OCI-LY7 (cell line): ENCODE measurements around the gene RADIL. TPM values are rescaled to one million over a fixed set of nuclear protein-coding genes. Genes with fewer than 3 reads are reported as not detected.

Experiments used
- BruUV-seq: library from RNA; stranded (reverse); fragments of 400-500 nt; replicated peaks from 2 replicates; lab custom pipeline; 2021; lab: Mats Ljungman, UMichigan
- CTCF ChIA-PET: fragments of 300-600 bp; sonication (Branson Sonifier 250); formaldehyde crosslinking; loops from one replicate; lab custom pipeline; 2022; ENCODE audit warnings: antibody characterized with exemption; ENCODE audit not compliant: unreplicated experiment; lab: Charles Lee
- POLR2A ChIA-PET: fragments of 300-600 bp; sonication (Branson Sonifier 250); formaldehyde crosslinking; loops from one replicate; lab custom pipeline; 2022; ENCODE audit warnings: antibody characterized with exemption; lab: Charles Lee
- DNase-seq: peaks from one replicate; pipeline ENCODE4 v3.0.0-alpha.2; 2015; ENCODE audit warnings: low spot score
- H2AFZ ChIP-seq: fragments of 200-600 bp; sonication (generic), shearing (Covaris generic); 2 replicates; pipeline ENCODE4 v1.6.1; 2014; ENCODE audit warnings: mild to moderate bottlenecking, antibody characterized with exemption, low read length, moderate library complexity
- H3K27ac ChIP-seq: fragments of 200-600 bp; sonication (generic); 2 replicates; pipeline ENCODE4 v1.5.1; 2014; ENCODE audit warnings: mixed run types, low read depth, mild to moderate bottlenecking, moderate library complexity, low read length, inconsistent platforms; ENCODE audit not compliant: poor library complexity, severe bottlenecking
- H3K36me3 ChIP-seq: fragments of 200-600 bp; sonication (generic); 2 replicates; pipeline ENCODE4 v1.6.1; 2014; ENCODE audit warnings: mild to moderate bottlenecking, antibody characterized with exemption, low read length, moderate library complexity, mixed read lengths; ENCODE audit not compliant: insufficient read depth
- H3K4me1 ChIP-seq: fragments of 200-600 bp; sonication (generic); 2 replicates; pipeline ENCODE4 v1.5.1; 2014; ENCODE audit warnings: mild to moderate bottlenecking, low read length; ENCODE audit not compliant: insufficient read depth, poor library complexity, severe bottlenecking
- H3K4me2 ChIP-seq: fragments of 200-600 bp; sonication (generic); 2 replicates; pipeline ENCODE4 v1.6.1; 2014; ENCODE audit warnings: mild to moderate bottlenecking, low read length
- H3K4me3 ChIP-seq: fragments of 200-600 bp; sonication (generic); 2 replicates; pipeline ENCODE4 v1.5.1; 2014; ENCODE audit warnings: mild to moderate bottlenecking, low read depth, low read length; ENCODE audit not compliant: poor library complexity, severe bottlenecking
- H3K79me2 ChIP-seq: fragments of 200-600 bp; sonication (generic); 2 replicates; pipeline ENCODE4 v1.6.1; 2016; ENCODE audit warnings: low read depth, mild to moderate bottlenecking, low read length, moderate library complexity, mixed read lengths; ENCODE audit not compliant: insufficient read depth
- H3K9me2 ChIP-seq: fragments of 200-600 bp; sonication (generic); 2 replicates; pipeline ENCODE4 v1.6.1; 2016; ENCODE audit warnings: mild to moderate bottlenecking, low read length, mixed read lengths; ENCODE audit not compliant: insufficient read depth
- H3K9me3 ChIP-seq: fragments of 200-600 bp; sonication (generic); 2 replicates; pipeline ENCODE4 v1.6.1; 2014; ENCODE audit warnings: mild to moderate bottlenecking, mixed run types, low read length, mixed read lengths
- H4K20me1 ChIP-seq: fragments of 200-600 bp; sonication (generic); 2 replicates; pipeline ENCODE4 v1.6.1; 2014; ENCODE audit warnings: mild to moderate bottlenecking, antibody characterized with exemption, low read length, moderate library complexity, mixed read lengths; ENCODE audit not compliant: insufficient read depth
- CTCF ChIP-seq: fragments of 200-600 bp; sonication (generic); conservative IDR thresholded peaks from 2 replicates; pipeline ENCODE4 v1.5.1; 2014; ENCODE audit warnings: mild to moderate bottlenecking, antibody characterized with exemption, low read length, moderate library complexity, mixed read lengths
- EZH2phosphoT487 ChIP-seq: fragments of 200-600 bp; sonication (generic); IDR thresholded peaks from 2 replicates; pipeline ENCODE4 v1.6.1; 2018; ENCODE audit warnings: low read depth, borderline replicate concordance, mild to moderate bottlenecking, mixed run types, antibody characterized with exemption, low read length, moderate library complexity, mixed read lengths
- intact Hi-C: fragments of 100-400 bp; cut with micrococcal nuclease; formaldehyde crosslinking; loops from one replicate; pipeline ENCODE4 v1.10.0; 2022; ENCODE audit not compliant: unreplicated experiment
- total RNA-seq, 2 experiments: library from RNA; depleted of rRNA in 1 of 2; stranded (reverse); fragments of >200 nt in 1 of 2; shearing (Covaris generic) in 1 of 2; gene quantifications; 2 replicates each; pipeline ENCODE4 v1.2.3, GENCODE V29; 2014 to 2022

The RADIL gene
- total RNA-seq, 2 experiments from 2014 or later, result 0.34 TPM; not detected in 1

GRCh38 chr7:4845740-4846142, 37.8 kb downstream of the RADIL start:
- DNase-seq, result no peak
- H4K20me1 ChIP-seq, result no peaks in the 10 kb centered on the region
- ChIA-PET POLR2A (interaction anchor here (0.6 to 0.7 kb wide), 2 partner anchors 128 to 229 kb away, joined by 4 read pairs; no protein-coding TSS in a partner anchor), CTCF (no interaction called here)
- no peak overlapping the region for H3K4me3 ChIP-seq
- H3K27ac ChIP-seq, result no peak overlapping the region
- H2AFZ ChIP-seq, result no peak overlapping the region
- H3K4me2 ChIP-seq, result no peak overlapping the region
- no peaks in the 10 kb centered on the region for H3K9me2 ChIP-seq
- no peaks in the 10 kb centered on the region for H3K79me2 ChIP-seq
- H3K9me3 ChIP-seq, result no peaks in the 10 kb centered on the region
- TF ChIP-seq EZH2phosphoT487 (no peak), CTCF (no peak)
- intact Hi-C loops, result no loop called here
- H3K4me1 ChIP-seq, result no peaks in the 10 kb centered on the region
- no peaks in the 10 kb centered on the region for H3K36me3 ChIP-seq
- BruUV-seq, result no TSS peak

DNA sequence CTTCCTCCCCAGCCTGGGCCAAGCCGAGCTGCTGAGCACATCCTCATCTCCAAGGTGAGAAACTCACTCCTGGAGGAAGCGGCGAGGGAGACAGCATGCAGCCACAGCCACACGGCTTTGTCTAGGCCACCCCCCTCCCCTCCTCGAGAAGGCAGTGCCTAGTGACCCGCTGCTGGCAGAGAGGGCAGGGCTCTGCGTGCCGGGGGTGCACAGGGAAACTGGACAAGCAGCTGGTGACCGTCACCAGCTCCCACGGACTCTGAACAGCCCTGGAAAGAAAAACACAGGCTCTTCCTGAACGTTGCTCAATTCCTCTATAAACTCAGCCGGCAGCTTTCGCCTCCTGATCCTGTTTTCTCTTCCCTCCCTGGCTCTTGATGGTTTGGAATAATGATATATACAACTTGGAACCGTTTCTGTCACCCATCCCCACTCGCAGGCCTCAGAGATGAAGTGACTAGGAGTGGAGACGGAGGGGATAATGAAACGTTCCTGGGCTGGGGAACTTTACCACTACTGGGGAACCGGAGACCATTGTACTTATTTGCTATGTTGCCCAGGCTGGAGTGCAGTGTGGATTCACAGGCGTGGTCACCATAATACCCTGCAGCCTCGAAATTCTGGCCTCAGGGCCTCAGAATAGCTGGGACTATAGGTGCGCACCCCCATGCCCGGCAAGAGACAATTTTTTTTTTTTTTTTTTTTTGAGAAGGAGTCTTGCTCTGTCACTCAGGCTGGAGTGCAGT, 41.0 kb downstream of the RADIL start:
- POLR2A ChIA-PET, result no interaction called here
- H3K36me3 ChIP-seq, result no peaks in the 10 kb centered on the region
- H3K9me2 ChIP-seq, result no peaks in the 10 kb centered on the region
- H3K4me1 ChIP-seq, result no peaks in the 10 kb centered on the region
- DNase-seq, result no peak
- H2AFZ ChIP-seq, result no peak overlapping the region
- CTCF ChIA-PET, result interaction anchor here (0.6 kb wide), 1 partner anchor 13 kb away, joined by 3 read pairs; no protein-coding TSS in a partner anchor
- intact Hi-C loops, result no loop called here
- H4K20me1 ChIP-seq, result no peaks in the 10 kb centered on the region
- BruUV-seq, result no TSS peak
- H3K4me2 ChIP-seq, result no peak overlapping the region
- no peak overlapping the region for H3K27ac ChIP-seq
- no peaks in the 10 kb centered on the region for H3K9me3 ChIP-seq
- TF ChIP-seq EZH2phosphoT487, result no peak
- no peak overlapping the region for H3K4me3 ChIP-seq
- no peaks in the 10 kb centered on the region for H3K79me2 ChIP-seq

DNA sequence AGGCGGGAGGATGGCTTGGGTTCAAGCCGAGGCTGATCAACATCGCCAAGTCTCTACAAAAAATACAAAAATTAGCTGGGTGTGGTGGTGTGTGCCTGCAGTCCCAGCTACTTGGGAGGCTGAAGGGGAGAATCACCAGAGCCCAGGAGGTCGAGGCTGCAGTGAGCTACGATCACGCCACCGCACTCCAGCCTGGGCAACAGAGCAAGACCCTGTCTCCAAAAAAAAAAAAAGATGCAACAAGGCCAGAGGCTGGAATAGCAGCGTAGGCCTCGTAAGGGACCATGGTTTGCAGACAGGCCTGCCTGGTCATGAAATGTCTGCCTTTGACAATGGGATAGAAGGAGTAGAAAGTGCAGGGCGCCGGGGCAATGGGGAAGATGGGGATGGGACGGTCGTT, 41.7 kb downstream of the RADIL start:
- no peak for TF ChIP-seq EZH2phosphoT487
- TF ChIP-seq CTCF, result no peak
- no peak overlapping the region for H2AFZ ChIP-seq
- no TSS peak for BruUV-seq
- CTCF ChIA-PET, result interaction anchor here (0.6 kb wide), 1 partner anchor 12 kb away, joined by 3 read pairs; no protein-coding TSS in a partner anchor
- H3K4me1 ChIP-seq, result no peaks in the 10 kb centered on the region
- no peak overlapping the region for H3K4me2 ChIP-seq
- H3K36me3 ChIP-seq, result no peaks in the 10 kb centered on the region
- intact Hi-C loops, result no loop called here
- POLR2A ChIA-PET, result no interaction called here
- DNase-seq, result no peak
- H3K9me2 ChIP-seq, result no peaks in the 10 kb centered on the region
- no peak overlapping the region for H3K4me3 ChIP-seq
- H3K79me2 ChIP-seq, result no peaks in the 10 kb centered on the region
- no peak overlapping the region for H3K27ac ChIP-seq
- H4K20me1 ChIP-seq, result no peaks in the 10 kb centered on the region
- H3K9me3 ChIP-seq, result no peaks in the 10 kb centered on the region
